Activated naive CD4-positive, alpha-beta T cell (primary cell): ENCODE measurements around the gene MFSD1.

Experiments used
- DNase-seq, 4 experiments: peaks; one replicate each; lab custom pipeline; 2025; lab: John Stamatoyannopoulos, UW

The MFSD1 gene

GRCh38 chr3:158810823-158811724 lies 9.2 kb downstream of the MFSD1 start:
- no peak for DNase-seq

GRCh38 chr3:158819282-158819681 lies 17.4 kb downstream of the MFSD1 start:
- no peak for DNase-seq

- DNase-seq: no peak
Observed at GRCh38 chr3:158820521-158820920, 18.7 kb downstream of the MFSD1 start.

GRCh38 chr3:158821847-158822246 lies 20.0 kb downstream of the MFSD1 start:
- no peak for DNase-seq

GRCh38 chr3:158823426-158823825 lies 21.6 kb downstream of the MFSD1 start:
- no peak for DNase-seq

GRCh38 chr3:158827773-158828172 lies 25.9 kb downstream of the MFSD1 start:
- DNase-seq: no peak

GRCh38 chr3:158830391-158830790 lies 28.5 kb downstream of the MFSD1 start:
- no peak for DNase-seq

GRCh38 chr3:158831861-158832260 lies 30.0 kb downstream of the MFSD1 start:
- DNase-seq: no peak

- DNase-seq: no peak
Observed at GRCh38 chr3:158835631-158836030, 33.8 kb downstream of the MFSD1 start.

GRCh38 chr3:158836312-158836711 lies 34.5 kb downstream of the MFSD1 start:
- DNase-seq: no peak

GRCh38 chr3:158837240-158837639 lies 35.4 kb downstream of the MFSD1 start:
- DNase-seq: no peak

GRCh38 chr3:158839966-158840365 lies 38.1 kb downstream of the MFSD1 start:
- DNase-seq: no peak

GRCh38 chr3:158841387-158841786 lies 39.5 kb downstream of the MFSD1 start:
- DNase-seq: no peak

GRCh38 chr3:158842976-158843375 lies 41.1 kb downstream of the MFSD1 start:
- no peak for DNase-seq

GRCh38 chr3:158845765-158846350 lies 44.0 kb downstream of the MFSD1 start:
- no peak for DNase-seq

GRCh38 chr3:158846803-158847451 lies 45.1 kb downstream of the MFSD1 start:
- DNase-seq: no peak

- no peak for DNase-seq
Observed at GRCh38 chr3:158847452-158847821, 45.6 kb downstream of the MFSD1 start.

- no peak for DNase-seq
Observed at GRCh38 chr3:158847885-158848284, 46.0 kb downstream of the MFSD1 start.

- no peak for DNase-seq
Observed at GRCh38 chr3:158849757-158850156, 47.9 kb downstream of the MFSD1 start.

- DNase-seq: no peak
Observed at GRCh38 chr3:158859362-158859761, 57.5 kb downstream of the MFSD1 start.

GRCh38 chr3:158863247-158863646 lies 61.4 kb downstream of the MFSD1 start:
- no peak for DNase-seq

- DNase-seq: no peak
Observed at GRCh38 chr3:158864492-158864891, 62.6 kb downstream of the MFSD1 start.

- DNase-seq: no peak
Observed at GRCh38 chr3:158875700-158876099, 73.8 kb downstream of the MFSD1 start.
